ENCODE data around the gene TNFAIP1. TPM values are rescaled to one million over a fixed set of nuclear protein-coding genes. Genes with fewer than 3 reads are reported as not detected.

The TNFAIP1 gene
- total RNA-seq, 2 donors from 2014 or later = 34.6 to 38.2 TPM

DNA sequence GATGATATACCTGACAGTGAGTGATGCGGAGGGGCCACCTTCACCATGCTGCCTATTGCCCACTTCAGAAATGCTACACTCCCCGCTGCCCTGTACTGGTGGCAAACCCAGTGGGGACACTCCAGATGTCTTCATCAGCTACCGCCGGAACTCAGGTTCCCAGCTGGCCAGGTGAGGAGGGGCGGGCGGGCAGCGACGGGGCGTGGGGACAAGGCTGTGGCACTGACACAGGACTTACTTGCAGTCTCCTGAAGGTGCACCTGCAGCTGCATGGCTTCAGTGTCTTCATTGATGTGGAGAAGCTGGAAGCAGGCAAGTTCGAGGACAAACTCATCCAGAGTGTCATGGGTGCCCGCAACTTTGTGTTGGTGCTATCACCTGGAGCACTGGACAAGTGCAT, 52.5 kb downstream of the TNFAIP1 start:
- no peak for DNase-seq
- intact Hi-C loops (cut with DNase I, micrococcal nuclease) = no loop called here
- ATAC-seq = no peak

DNA sequence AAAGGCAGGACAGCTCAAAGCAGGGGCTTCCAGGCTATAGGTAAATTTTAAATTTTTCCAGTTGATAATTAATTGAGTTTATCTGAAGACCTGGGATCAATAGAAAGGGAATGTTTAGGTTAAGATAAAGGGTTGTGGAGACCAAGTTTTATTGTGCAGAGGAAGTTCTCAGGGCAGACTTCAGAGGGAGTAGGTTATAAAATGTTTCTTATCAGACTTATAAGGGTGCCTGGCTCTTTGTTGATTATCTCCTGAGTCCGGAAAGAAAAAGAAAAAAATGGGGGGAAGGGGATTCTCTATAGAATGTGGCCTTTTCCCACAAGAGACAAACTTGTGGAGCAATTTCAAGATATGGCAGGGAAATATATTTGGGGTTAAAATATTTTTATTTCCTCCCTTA, 54.6 kb downstream of the TNFAIP1 start:
- intact Hi-C loops (cut with DNase I, micrococcal nuclease) = no loop called here

DNA sequence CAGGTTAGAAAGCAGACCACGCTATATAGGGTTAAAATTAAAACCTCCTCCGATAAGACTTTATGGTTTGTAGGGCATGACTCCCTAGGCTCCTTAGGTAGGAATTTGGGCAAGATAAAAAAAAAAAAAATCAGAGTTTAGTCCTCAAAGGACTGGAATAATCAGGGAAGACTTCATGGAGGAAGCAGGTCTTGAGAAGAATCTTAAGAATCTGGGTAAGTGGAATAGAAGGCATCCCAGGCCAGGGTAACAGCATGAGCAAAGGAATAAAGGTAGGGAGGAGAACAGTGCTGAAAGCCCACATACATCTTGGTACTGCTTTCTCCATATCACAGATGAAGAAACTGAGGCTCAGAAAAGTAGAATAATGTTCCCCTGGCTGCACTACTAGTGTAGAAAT, 55.0 kb downstream of the TNFAIP1 start:
- ATAC-seq = no peak
- no peak for DNase-seq
- intact Hi-C loops (cut with DNase I, micrococcal nuclease) = no loop called here

More for the DNA sequence above, 54.6 kb downstream of the TNFAIP1 start:
- ATAC-seq (no peak), DNase-seq (no peak)

DNA sequence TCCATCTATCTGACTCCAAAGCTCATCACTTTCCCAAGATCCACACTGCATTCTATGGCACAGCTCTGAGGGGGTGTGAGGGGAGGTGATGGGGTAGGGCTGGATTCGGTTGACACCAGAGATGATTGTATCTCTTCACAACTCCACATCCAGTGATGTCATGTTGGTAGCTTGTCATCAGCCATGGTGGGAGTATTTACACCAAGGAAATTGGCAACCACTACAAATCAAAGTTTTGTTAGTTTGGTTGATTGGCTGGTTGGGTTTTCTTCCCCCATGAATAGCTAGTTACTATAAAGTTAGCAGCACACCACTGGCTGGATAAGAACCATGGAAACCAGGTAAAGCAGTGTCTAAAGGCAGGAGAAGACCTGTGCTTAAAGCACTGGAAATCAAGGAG, 55.4 kb downstream of the TNFAIP1 start:
- intact Hi-C loops (cut with DNase I, micrococcal nuclease) = no loop called here
- ATAC-seq (no peak), DNase-seq (no peak)

DNA sequence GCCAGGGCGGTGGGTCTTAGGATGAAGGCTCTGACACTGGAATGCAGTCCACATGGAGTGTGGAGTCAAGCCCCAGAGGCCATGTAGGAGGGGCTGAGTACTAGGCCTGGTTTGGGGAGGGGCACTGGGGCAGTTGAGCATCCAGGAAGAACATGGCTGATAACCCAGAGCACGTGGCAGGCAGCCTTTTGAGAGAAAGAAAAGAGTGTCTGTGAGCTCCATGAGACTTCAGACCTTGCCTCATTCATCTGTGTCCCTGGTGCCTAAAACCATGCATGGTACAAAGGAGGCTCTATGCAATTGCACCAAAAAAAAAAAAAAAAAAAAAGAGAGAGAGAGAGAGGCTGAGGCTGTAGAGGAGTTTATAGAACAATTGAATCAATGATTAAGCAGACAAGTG, 55.8 kb downstream of the TNFAIP1 start:
- intact Hi-C loops (cut with DNase I, micrococcal nuclease) = no loop called here
- DNase-seq (no peak), ATAC-seq (no peak)

DNA sequence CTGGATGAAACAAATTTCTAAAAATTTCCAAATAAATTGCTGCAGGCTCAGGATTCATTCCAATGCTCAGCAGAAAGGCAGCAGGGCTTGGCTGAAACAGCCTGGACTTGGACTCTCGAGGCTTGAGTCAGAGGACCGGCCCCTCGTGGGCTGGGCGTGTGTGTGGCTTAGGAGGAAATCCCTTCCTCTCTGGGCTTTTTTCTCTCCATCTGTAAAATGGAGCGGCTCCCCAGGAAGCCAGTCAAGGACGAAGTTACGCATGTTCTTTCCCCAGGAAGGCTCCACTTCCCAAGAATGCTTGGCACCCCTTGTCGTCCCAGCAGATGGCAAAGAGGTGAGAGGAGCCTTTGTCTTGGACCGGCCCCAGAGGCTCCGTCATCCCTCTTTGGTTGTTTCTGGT, 56.9 kb downstream of the TNFAIP1 start:
- DNase-seq (no peak), ATAC-seq (no peak)
- intact Hi-C loops (cut with DNase I, micrococcal nuclease) = no loop called here

DNA sequence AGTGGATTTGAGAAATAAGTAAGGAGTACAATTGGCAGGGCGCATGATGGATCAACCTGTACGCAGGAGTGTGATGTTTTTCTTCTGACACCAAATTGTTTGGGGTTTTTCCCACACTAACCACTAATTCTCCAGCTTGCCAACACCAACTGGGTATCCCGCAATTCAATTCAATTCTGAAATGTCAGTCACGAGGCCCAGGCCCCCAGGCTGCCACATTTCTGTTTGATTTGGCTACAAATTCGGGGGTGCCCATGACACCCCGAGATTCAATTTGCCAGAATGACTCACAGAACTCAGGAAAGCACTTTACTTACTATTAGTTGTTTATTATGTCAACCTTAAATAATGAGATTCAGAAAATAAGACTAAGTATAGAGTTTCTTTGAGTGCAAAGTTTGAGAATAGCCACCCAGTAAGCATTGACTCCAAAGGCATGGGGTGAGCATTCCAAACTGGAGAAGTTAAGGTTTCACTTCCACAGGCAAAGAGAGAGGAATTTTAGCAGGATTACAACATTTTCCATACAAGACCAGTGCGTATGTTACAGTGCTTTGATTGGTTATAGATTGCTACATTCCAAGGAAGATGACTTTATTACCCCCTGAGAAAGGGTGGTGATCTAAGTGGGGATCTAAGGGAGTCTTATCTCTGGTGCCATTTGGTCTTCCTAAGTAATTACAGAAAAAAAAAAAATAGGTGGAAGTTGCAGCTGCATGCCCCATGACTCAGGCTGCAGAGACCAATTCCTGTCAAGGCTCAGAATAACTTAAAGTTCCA, 59.0 kb downstream of the TNFAIP1 start:
- no peak for DNase-seq
- intact Hi-C loops (cut with DNase I, micrococcal nuclease) = no loop called here
- no peak for ATAC-seq

DNA sequence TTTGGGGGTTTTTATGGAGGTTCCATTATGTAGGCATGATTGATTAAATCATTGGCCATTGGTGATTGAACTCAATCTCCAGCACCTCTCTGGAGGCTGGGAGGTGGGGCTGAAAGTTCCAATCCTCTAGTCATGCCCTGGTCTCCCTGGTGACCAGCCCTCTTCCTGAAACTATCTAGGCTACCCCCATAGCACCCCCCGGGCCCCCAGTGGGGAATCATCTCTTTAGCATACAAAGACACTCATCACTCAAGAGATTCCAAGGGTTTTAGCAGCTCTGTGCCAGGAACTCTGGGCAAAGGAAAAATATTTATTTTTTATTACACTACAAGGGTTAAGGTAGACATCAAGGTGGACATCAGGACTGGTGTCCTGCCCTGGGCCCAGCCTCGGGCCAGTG, 59.9 kb downstream of the TNFAIP1 start:
- intact Hi-C loops (cut with DNase I, micrococcal nuclease) = no loop called here
- DNase-seq (no peak), ATAC-seq (no peak)

DNA sequence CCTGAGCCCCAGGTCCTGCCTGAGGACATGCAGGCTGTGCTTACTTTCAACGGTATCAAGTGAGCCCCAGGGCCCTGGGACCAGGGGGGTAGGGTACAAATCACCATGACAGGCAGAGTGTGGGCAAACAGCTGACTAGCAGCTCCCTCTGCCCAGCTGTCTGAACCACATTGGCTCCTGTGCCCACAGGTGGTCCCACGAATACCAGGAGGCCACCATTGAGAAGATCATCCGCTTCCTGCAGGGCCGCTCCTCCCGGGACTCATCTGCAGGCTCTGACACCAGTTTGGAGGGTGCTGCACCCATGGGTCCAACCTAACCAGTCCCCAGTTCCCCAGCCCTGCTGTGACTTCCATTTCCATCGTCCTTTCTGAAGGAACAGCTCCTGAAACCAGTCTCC, 60.4 kb downstream of the TNFAIP1 start:
- DNase-seq = no peak
- ATAC-seq = no peak
- intact Hi-C loops (cut with DNase I, micrococcal nuclease) = no loop called here

Small RNAs within 50 kb of the gene (microRNA-seq; reads per million reads assigned to microRNA genes)
- 1.4 to 1.6 reads per million in 2 donors for gene MIR4723

Other genes starting within 250 kb of the TNFAIP1 start
- 10 to 100 TPM; 14.2 to 37.7 TPM for gene TMEM97, start 16.6 kb upstream of the TNFAIP1 start, total RNA-seq
- gene IFT20, start 289 bp upstream of the TNFAIP1 start, total RNA-seq = 10 to 100 TPM; 26.2 to 26.3 TPM
- gene POLDIP2, start 21.8 kb downstream of the TNFAIP1 start, total RNA-seq = 10 to 100 TPM; 80.6 to 82.5 TPM
- gene SEBOX, start 29.4 kb downstream of the TNFAIP1 start, total RNA-seq = not detected
- under 1 TPM in 1 of 2 donors, not detected in 1; 0.11 TPM for gene VTN, start 34.5 kb downstream of the TNFAIP1 start, total RNA-seq
- 10 to 100 TPM; 11.7 to 12.7 TPM for gene SARM1, start 35.9 kb downstream of the TNFAIP1 start, total RNA-seq
- 10 to 100 TPM in 1 of 2 donors, 1 to 10 TPM in 1; 6.3 to 17.5 TPM for gene SLC46A1, start 70.5 kb downstream of the TNFAIP1 start, total RNA-seq
- 10 to 100 TPM; 24.4 to 26.5 TPM for gene SLC13A2, start 137.9 kb downstream of the TNFAIP1 start, total RNA-seq
- under 1 TPM; 0.36 to 0.64 TPM for gene FOXN1, start 170.6 kb downstream of the TNFAIP1 start, total RNA-seq
- 10 to 100 TPM; 26.7 to 32.4 TPM for gene UNC119, start 216.9 kb downstream of the TNFAIP1 start, total RNA-seq
- gene PIGS, start 235.8 kb downstream of the TNFAIP1 start, total RNA-seq = 10 to 100 TPM; 82.5 to 94.6 TPM
- 10 to 100 TPM; 26.0 to 38.6 TPM for gene ALDOC, start 241.1 kb downstream of the TNFAIP1 start, total RNA-seq

Data from left colon (tissue), 2 donors.